HG03066 (cell line): ENCODE data around the gene LPP.

Experiments used
- ATAC-seq: cut with Tn5 transposase; IDR thresholded peaks from one replicate; pipeline ENCODE4 v1.9.1; 2021; ENCODE audit warnings: low read depth; ENCODE audit not compliant: unreplicated experiment

The LPP gene

GRCh38 chr3:188242436-188243123, 88.6 kb downstream of the LPP start:
- ATAC-seq: no peak

- no peak for ATAC-seq
These were observed 89.3 kb downstream of the LPP start for GRCh38 chr3:188243124-188243795.

GRCh38 chr3:188244395-188244861, 90.5 kb downstream of the LPP start:
- ATAC-seq: no peak

GRCh38 chr3:188246905-188247304, 92.9 kb downstream of the LPP start:
- no peak for ATAC-seq

GRCh38 chr3:188248036-188248561, 94.1 kb downstream of the LPP start:
- ATAC-seq: no peak

GRCh38 chr3:188253123-188253793, 99.3 kb downstream of the LPP start:
- no peak for ATAC-seq

GRCh38 chr3:188253800-188254452, 100.0 kb downstream of the LPP start:
- no peak for ATAC-seq

- no peak for ATAC-seq
These were observed 100.6 kb downstream of the LPP start for GRCh38 chr3:188254520-188255070.

GRCh38 chr3:188255190-188255589, 101.2 kb downstream of the LPP start:
- ATAC-seq: no peak

- no peak for ATAC-seq
These were observed 102.8 kb downstream of the LPP start for GRCh38 chr3:188256758-188257157.

GRCh38 chr3:188257384-188258026, 103.5 kb downstream of the LPP start:
- no peak for ATAC-seq

- no peak for ATAC-seq
These were observed 105.2 kb downstream of the LPP start for GRCh38 chr3:188259191-188259590.

GRCh38 chr3:188259596-188259995, 105.6 kb downstream of the LPP start:
- ATAC-seq: no peak

GRCh38 chr3:188261011-188261410, 107.1 kb downstream of the LPP start:
- no peak for ATAC-seq

- ATAC-seq: no peak
These were observed 108.5 kb downstream of the LPP start for GRCh38 chr3:188262488-188262887.

- no peak for ATAC-seq
These were observed 109.1 kb downstream of the LPP start for GRCh38 chr3:188262913-188263683.

GRCh38 chr3:188264226-188265207, 110.6 kb downstream of the LPP start:
- no peak for ATAC-seq

- no peak for ATAC-seq
These were observed 112.8 kb downstream of the LPP start for GRCh38 chr3:188266562-188267274.
